GM20000 (cell line): Measurements from ENCODE around the gene PLPP3.

Experiments used
- DNase-seq: peaks from one replicate; pipeline ENCODE4 v3.0.0; 2012; ENCODE audit warnings: low spot score
- TF ChIP-seq, protein P1 (sequence below): IDR thresholded peaks from 2 replicates; pipeline ENCODE4 v1.5.1; 2012; ENCODE audit warnings: mild to moderate bottlenecking, control low read depth; ENCODE audit errors: extremely low read depth, missing control alignments

The PLPP3 gene

DNA sequence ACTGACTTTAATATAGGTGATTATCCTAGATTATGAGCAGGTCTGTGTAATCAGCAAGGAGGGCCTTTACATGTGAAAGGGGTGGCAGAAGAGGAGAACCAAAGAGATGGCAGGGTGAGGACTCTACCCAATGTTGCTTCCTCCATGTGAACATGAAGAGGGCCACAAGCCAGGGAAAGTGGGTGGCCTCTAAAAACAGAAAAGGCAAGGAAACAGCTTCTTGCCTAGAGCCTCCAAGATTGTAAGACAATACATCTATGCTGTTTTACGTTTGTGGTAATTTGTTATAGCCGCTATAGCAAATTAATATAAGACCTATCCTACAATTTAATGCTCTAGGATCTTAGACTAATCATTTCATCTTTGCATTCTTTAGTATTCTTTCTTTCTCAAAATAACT is 85.5 kb downstream of the PLPP3 start:
- TF ChIP-seq, protein P1, sequence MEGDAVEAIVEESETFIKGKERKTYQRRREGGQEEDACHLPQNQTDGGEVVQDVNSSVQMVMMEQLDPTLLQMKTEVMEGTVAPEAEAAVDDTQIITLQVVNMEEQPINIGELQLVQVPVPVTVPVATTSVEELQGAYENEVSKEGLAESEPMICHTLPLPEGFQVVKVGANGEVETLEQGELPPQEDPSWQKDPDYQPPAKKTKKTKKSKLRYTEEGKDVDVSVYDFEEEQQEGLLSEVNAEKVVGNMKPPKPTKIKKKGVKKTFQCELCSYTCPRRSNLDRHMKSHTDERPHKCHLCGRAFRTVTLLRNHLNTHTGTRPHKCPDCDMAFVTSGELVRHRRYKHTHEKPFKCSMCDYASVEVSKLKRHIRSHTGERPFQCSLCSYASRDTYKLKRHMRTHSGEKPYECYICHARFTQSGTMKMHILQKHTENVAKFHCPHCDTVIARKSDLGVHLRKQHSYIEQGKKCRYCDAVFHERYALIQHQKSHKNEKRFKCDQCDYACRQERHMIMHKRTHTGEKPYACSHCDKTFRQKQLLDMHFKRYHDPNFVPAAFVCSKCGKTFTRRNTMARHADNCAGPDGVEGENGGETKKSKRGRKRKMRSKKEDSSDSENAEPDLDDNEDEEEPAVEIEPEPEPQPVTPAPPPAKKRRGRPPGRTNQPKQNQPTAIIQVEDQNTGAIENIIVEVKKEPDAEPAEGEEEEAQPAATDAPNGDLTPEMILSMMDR = no peak
- DNase-seq = no peak

DNA sequence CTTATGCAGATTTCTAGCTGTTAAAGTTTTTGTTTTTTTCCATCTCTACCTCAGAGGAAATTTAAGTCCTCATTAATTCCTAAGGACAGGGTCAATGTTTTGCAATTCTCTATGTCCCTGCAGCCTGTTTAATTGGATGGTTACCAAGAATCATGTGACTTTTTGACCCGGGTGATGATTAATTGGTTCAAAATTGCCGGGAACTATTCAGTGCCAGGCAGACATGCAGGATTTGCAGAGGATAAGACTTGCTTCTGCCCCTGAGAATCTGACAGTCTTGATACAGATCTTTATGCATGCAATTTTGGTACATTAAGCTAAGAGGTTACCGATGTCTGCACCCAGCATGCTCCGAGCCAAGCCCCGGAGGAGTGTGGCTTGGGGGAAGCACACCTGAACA is 87.9 kb downstream of the PLPP3 start:
- DNase-seq = no peak
- TF ChIP-seq, protein P1 = no peak

DNA sequence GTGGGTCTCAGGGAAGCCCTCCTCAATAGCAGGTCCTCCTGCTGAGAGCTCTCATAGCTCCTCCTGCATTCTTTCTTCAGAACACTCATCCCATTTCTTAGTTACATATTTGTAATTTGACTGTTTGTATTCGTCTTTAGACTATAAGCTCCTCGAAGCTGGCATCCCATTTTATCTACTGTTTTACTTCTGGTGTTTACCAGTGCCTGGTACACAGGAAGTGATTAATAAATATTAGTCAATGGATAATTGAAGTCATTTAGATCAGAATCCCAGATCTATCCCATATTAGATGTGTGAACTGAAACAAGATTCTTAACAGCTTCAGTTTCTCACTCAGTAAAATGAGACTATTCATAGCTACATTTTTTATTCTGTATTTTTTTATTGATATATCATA is 88.7 kb downstream of the PLPP3 start:
- TF ChIP-seq, protein P1 = no peak
- DNase-seq = no peak

DNA sequence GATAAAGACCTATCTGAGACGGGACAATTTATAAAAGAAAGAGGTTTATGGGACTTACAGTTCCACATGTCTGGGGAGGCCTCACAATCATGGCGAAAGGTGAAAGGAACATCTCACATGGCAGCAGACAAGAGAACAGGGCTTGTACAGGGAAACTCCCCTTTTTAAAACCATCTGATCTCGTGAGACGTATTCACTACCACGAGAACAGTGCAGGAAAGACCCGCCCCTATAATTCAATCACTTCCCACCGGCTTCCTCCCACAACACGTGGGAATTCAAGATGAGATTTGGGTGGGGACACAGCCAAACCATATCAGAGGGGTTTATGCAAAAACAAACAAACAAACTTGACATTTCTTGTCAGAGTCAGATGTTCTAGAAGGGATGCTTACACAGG is 89.7 kb downstream of the PLPP3 start:
- TF ChIP-seq, protein P1 = no peak
- DNase-seq = no peak

DNA sequence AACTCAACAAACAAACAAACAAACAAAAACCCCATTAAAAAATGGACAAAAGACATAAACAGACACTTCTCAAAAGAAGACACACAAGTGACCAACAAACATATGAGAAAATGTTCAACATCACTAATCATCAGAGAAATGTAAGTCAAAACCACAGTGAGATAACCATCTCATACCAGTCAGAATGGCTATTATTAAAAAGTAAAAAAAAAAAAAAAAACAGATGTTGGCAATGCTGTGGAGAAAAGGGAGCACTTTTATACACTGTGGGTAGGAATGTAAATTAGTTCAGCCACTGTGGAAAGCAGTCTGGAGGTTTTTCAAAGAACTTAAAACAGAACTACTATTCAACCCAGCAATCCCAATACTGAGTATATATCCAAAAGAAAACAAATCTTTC is 94.7 kb downstream of the PLPP3 start:
- DNase-seq = no peak
- TF ChIP-seq, protein P1 = no peak

DNA sequence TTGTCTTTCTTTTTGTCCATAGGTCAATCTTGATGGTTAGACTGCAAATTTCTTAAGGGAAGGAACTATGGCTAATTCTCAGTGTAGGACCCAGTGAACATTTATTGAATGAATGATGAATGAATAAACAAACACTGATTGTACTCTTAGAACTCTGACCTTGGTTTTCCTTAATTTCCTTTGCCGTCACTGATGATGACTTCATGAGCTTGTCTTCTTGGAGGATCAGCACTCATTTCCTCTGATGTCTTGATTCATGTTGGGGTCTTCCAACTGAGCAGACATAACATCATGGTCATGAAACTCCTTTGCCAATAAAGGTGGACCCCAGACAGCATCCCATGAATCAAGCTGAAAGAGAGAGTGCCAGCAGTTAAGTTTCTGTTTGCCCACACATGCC is 96.3 kb downstream of the PLPP3 start:
- TF ChIP-seq, protein P1 = no peak
- no peak for DNase-seq

DNA sequence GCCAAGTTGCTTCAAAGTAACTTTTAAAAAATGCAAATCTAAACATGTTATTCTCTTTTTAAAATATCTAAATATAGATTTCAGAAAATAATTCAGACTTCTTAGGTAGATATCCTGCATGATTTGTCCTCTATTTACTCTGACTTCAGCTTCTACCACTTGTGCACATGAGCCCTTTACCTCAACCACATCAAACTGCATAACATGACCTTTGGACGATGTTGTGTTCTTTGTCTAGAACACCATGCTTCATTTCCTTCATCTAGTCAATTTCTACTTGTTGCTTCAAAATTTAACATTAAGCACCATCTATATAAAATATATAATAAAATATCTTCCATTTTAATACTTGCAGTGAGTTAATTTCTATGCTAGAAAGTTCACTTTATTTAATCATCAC is 96.9 kb downstream of the PLPP3 start:
- TF ChIP-seq, protein P1 = no peak
- no peak for DNase-seq
